Uterus (tissue), 2 donors: ENCODE data around the gene CORO6.

Experiments used
- POLR2A ChIP-seq, 2 donors: fragments of 450-650 bp; IDR thresholded peaks; one replicate each; pipeline ENCODE4 v1.6.1; 2016; ENCODE audit warnings: antibody characterized with exemption in 2 of 2, mild to moderate bottlenecking in 1 of 2, moderate library complexity in 1 of 2
- TF ChIP-seq, protein P1 (sequence below), 4 experiments: fragments of 200-600 bp in 2 of 4; fragments of 450-650 bp in 2 of 4; sonication (generic) in 2 of 4; IDR thresholded peaks; one replicate each; pipeline ENCODE4 v1.5.1; 2016 to 2019; ENCODE audit warnings: antibody characterized with exemption in 4 of 4, mild to moderate bottlenecking in 2 of 4, moderate library complexity in 1 of 4

DNA sequence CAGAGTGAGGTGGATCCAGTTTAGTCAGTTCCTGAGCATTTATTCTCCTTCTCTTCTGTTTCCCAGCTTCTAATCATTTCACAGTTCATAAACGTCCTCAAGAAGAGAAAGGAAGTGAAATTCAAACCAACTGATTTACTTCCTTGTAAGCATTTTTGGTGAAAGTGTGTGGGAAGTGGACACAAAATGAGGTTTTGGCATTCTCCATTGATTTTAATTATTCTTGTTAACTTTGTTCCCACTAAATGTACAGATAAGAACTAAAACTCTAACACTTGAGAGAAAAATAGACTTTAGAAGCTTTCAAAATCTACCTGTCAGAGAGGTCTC, 42.7 kb upstream of the CORO6 start:
- TF ChIP-seq, protein P1, sequence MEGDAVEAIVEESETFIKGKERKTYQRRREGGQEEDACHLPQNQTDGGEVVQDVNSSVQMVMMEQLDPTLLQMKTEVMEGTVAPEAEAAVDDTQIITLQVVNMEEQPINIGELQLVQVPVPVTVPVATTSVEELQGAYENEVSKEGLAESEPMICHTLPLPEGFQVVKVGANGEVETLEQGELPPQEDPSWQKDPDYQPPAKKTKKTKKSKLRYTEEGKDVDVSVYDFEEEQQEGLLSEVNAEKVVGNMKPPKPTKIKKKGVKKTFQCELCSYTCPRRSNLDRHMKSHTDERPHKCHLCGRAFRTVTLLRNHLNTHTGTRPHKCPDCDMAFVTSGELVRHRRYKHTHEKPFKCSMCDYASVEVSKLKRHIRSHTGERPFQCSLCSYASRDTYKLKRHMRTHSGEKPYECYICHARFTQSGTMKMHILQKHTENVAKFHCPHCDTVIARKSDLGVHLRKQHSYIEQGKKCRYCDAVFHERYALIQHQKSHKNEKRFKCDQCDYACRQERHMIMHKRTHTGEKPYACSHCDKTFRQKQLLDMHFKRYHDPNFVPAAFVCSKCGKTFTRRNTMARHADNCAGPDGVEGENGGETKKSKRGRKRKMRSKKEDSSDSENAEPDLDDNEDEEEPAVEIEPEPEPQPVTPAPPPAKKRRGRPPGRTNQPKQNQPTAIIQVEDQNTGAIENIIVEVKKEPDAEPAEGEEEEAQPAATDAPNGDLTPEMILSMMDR (IDR thresholded peaks at IDR 0.05) = no peak
- no peak for TF ChIP-seq POLR2A (IDR thresholded peaks at IDR 0.05)
